Urothelium cell line (cell line): ENCODE measurements around the gene PEA15.

Source experiments
- DNase-seq: peaks from one replicate; pipeline ENCODE4 v3.0.0; 2011; ENCODE audit warnings: low spot score, mixed read lengths
- FAIRE-seq: peaks from 2 replicates; lab custom pipeline; 2011; peaks lifted over from hg19 to GRCh38; lab: Jason Lieb, UNC

The PEA15 gene

DNA sequence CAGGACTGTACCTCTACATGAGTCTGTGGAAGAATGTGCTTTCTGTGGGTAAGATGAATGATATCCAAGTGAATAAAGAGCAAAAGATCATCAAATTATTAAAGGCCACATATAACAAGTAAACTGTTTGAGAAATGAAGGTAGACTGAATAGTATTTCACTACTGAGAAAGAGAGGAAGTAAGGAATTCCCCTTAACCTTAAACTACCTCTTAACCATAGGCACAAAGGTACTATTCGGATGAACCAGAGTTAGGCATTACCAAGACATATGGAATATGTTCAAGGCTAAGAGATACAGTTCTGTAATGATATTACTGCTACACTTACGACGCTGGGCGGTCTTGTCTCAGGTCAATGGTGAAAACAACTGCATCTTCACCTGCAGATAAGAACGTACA, 31.6 kb downstream of the PEA15 start:
- FAIRE-seq, result no peak
- DNase-seq, result no peak

DNA sequence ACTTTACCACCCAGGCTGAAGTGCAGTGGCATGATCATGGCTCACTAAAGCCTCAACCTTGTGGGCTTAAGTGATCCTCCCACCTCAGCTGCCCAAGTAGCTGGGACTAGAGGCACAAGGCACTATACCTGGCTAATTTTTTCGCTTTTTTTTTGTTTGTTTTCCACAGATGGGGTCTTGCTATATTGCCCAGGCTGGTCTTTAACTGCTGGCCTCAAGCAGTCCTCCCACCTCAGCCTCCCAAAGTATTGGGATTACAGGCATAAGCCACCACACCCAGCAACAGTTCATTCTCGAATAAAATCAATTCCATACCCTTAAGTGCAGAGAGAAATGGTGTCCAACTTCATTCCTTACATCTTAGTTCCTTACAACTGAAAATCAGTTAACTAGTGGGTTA, 32.4 kb downstream of the PEA15 start:
- DNase-seq, result no peak
- FAIRE-seq, result no peak

DNA sequence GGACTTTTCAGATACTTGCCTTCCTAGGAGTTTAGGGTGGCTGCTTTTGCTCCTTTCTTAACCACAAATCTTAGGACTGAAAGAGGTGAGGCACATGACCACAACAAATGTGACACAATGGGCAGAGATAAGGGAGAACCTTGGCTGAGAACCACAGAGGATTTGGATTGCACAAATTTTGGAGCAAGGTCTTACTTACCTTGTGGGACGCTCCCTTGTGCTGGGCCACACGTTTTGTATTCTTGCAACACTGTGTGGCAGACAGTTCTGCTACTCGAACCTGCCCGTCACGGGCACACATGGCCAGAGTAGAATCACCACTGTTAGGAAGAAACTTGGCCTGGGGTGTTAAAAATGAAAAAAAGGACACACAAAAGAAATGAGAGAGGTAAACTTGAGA, 33.2 kb downstream of the PEA15 start:
- FAIRE-seq, result no peak
- no peak for DNase-seq

DNA sequence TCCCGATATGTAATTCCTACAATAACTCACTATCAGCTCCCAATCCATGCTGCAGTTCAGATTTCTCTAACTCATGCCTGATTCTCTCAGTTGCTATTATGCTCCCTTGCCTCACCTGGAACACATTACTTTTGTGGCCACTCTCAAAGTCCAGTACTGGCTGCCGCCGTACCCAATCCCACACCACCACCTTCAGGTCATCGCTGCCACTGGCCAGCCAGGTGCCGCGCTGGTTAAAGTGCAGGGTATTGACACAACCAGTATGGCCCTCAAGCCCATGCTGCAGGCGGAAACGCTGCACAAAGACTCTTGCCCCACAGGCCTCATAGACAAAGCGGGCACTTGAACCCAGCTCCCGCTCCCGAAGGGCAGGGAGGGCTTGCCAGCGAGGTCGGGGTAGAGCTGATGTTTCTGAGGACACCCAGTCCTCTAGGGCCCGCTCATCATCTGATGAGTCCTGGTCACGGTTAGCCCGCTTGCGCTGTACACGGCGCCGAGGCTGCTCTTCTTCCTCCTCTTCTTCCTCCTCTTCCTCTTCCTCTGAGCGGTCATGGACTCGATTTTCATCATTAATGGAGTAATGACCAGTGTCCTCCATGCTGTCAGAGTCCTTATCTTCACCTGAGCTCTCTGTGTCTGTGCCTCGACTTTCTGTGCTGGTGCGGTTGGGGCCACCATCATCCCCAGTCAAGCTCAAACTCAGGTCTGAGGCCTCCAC, 34.6 kb downstream of the PEA15 start:
- no peak for FAIRE-seq
- DNase-seq, result no peak

DNA sequence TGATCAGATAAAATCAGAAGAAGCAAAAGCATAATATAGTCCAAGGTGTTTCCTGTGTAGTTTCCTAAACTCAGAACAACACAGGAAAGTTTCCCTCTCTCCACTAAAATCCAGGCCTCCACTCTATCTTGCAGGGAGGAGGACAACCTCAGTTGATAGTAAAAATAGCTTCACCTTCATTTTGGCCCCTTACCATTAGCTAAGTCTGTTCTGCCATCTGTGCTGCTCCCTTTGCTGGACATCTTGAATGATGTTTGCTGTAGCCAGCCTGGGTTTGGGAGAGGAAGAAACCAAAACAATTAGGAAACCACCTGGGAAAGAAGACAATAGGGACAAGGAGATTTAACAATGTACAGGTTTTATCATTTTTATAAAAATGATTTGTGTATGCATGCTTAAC, 38.6 kb downstream of the PEA15 start:
- FAIRE-seq (no peak), DNase-seq (no peak)

DNA sequence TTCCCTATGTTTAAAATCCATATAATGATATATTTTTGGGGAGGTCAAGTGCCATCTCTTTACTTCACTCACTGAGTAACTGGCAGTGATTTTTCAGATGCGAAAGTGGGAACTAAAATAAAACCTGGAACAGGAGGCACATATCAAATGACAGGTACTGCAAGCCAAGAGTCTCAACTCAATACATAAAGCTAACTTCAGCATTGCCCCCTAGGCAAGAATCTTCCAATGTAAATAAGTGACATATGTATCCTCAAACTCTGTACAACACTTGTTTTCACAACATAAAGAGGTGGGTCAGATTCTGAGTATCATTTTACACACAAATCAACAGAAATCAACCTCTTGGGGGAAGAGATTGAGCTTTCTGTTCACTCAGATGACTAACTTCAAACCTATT, 39.0 kb downstream of the PEA15 start:
- DNase-seq (no peak), FAIRE-seq (no peak)

DNA sequence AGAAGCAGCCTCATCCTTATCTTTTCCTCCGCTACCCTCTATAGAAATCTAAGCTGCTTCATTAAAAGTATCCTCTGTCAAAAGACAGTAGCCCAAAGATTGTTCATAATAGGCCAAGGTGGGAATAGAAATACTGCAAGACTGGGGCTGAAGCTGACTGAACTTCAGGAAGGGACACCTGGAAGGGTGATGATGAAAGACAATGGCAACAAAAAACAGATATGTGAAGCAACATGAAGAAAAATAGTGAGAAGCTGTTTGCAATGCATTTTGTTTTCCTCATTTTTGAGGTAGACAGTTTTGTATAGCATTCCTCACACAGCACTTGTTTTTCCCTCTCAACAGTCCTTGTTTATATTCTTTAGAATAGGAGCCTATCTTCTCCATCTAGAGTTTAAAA, 40.2 kb downstream of the PEA15 start:
- no peak for FAIRE-seq
- no peak for DNase-seq

DNA sequence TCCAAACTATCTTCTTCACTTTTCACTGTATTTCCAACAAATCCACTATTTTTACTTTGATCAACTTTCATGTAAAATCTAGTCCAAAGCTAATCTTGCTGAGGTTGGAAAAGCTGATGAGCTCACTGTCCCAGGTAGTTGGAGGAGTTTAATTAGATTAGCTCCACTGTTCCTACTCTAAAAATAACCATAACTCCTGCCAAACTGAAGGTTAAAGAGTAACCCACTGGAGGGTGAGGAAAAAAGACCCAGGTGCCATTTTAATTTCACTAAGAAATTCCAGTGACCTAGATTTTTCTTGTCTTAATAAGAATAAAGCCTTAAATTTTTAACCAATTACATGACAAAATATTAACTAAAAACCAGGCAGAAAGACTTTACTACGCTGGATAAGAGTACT, 41.9 kb downstream of the PEA15 start:
- FAIRE-seq, result no peak
- DNase-seq, result no peak

DNA sequence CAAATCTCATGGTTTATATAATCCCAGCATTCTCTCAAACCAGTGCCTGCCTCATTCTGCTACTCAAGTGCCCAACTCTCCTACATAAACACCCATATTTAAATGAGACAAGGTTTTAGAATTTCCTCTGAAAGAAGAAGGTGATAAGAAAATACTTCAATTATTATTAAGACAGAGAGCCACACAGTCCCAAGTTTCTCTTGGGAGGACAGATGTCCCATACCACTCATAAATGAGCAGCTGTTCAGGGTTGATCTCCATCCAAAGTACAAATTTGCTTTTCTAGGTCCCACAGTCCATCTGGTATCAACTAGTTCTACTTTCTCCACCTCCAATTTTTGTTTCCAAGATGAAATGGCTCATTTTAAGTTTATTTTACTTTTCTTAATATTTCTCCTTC, 45.8 kb downstream of the PEA15 start:
- FAIRE-seq (no peak), DNase-seq (no peak)

DNA sequence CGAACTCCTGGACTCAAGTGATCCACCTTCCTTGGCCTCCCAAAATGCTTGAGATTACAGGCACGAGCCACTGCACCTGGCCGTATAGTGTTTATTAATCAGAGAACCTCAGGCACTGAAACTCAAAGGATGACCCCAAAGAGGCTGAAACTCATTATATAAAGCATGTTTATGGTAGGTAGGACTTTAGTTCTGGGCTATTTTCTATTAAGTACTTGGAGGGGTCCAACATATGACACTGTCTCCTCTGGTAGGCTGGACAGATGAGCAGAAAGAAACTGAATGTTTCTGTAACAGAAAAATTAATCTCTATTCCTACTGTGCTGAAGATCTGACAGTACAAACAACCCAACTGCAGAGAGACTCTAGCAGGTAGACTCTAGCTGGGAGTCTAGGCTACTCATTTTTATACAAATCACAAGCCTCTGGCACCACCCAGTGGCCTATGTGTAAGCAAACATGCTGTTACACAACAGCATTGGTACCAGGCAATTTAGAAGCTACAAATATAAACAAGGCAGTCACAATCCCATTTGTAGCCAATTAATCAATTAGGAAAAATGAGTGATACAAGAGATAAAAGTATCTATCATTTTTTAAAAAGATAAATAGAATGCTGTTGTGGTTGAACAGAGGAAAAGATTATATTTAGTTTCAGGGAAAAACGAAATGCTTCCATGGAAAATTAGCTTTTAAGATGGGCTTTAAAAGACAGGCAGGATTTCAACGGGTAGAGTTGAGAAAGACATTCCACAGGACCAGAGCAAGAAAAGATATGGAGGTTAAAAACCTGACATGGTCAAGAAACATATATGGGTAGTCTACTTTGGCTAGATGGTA, 46.7 kb downstream of the PEA15 start:
- FAIRE-seq (no peak), DNase-seq (peak; percentile 57)

DNA sequence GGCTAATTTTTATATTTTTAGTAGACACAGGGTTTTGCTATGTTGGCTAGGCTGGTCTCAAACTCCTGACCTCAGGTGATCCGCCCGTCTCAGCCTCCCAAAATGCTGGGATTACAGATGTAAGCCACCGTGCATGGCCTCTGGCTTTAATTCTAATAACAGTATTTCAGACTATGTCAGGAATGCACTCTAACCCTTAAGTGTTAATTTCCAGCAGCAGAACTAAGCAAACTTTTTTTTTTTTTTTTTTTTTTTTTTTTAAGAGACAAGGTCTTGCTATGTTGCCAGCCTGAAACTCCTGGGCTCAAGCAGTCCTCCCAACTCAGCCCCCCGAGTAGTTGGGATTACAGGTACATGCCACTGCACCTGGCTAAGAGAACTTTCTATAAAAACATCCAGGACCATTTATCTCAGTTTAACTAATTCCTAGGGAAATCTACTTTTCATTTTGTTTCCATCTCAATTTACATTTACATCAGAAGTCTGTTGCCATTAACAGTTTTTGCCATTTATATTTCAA, 50.7 kb downstream of the PEA15 start:
- DNase-seq (no peak), FAIRE-seq (no peak)

DNA sequence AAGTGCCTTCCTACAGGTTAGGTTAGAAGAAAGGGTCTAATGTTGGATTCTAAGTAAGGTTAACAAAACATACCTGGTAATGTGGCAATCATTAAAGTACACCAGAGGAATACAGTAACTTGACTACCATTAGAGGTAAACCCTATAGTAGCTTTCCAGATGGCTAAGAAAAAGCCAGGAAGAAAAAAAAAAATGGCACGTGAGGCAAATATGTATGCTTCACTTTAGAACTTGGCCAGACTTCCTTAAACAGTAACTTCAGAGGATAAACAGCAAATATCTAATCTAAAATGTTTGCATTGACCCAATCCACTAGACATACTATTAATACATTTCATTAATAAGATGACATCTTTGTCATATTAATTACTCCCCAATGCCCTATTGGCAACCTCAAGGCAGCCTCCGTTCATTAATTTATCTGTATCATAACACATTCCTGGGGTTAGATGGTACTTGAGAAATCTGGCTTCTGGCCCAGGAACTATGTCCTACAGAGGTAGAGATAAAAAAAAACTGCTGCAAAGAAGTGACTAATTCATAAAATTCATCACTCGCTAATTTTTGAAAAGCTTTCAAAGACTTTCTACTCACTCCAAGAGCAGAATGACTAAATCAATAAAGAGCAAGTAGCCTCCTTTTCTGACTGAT, 51.3 kb downstream of the PEA15 start:
- DNase-seq (peak; percentile 11), FAIRE-seq (no peak)

DNA sequence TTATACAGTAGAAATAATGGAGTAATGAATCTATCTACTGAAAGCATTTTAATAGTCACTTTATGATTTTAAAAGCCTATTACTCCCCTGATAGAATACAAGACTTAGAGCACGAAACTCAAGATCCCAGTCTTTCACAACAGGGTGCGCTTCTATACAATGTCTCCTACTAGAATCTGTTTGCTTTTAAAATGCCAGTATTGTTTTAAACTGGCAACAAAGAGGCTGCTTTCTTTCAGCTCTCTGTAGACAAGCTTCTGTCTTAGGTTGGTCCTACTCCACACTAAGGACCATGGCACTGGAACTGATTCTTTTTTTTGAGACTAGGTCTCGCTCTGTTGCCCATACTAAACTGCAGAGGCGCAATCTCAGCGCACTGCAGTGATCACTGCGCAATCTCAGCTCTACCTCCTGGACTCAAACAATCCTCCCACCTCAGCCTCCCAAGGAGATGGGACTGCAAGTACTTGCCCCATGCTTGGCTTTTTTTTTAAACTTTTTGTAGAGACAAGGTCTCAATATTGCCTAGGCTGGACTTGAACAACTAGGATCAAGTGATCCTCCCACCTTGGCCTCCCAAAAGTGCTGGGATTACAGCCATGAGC, 52.3 kb downstream of the PEA15 start:
- DNase-seq (no peak), FAIRE-seq (no peak)

DNA sequence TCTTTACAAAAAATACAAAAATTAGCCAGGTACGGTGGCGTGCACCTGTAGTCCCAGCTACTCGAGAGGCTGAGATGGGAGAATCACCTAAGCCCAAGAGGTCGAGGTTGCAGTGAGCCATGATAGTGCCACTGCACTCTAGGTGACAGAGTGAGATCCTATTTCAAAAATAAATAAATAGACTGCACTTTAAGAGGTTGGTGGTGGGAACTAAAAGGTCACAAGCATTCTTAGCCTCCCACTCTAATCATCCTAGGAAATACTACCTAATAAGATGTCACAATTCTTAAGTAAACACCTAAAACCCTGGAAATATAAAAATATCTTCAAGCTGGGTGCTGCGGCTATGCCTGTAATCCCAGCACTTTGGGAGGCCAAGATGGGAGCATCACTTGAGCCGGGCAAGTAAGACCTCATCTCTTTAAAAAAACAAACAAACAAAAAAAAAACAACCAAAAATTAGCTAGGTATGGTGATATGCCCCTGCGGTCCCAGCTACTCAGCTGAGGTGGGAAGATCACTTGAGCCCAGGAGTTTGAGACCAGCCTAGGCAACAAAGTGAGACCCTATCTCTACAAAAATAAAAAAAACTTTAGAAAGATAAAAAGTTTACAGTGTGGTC, 53.1 kb downstream of the PEA15 start:
- DNase-seq, result no peak
- FAIRE-seq, result no peak

DNA sequence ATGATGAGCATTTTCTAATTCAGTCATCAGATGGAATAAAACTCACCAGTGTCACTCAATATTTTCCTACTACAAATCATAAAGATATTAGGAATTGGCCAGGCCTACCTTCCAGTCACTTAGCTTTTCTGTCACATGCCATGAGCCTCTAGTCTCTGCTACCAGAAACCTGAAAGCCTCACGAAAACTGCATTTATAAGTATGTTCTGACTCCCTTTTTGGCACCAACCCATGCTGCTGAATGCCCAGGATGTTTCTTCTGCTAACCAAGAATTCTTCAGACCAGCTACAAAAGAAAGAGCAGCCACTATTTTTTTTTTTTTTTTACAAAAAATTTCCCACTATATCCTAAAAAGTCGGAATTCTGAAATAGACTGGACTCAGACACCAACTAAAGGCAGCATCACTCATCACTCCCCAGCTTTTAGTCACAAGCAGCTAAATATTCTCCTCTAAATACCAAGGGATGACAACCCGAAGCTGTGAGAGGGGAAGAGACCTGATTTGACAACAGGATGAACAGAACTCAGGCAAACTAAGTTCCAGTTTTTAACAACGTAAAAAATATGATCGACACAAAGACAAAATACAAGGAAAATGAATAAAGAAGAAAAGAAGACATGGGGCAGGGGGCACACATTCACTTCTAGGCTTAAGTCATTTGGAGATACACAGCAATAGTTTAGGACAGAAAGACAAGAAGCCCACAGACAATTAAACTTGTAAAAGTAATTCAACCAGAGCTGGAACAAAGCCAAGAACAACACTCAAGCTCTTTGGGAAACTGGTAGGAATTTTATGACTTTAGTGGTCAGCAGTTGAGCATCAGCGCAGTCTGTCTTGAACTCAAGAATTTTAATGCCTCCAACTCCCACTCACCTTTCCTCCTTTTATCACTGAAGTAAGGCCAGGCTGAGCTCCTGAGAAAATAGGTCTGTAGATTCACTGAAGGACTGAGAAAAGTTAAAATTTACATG, 55.5 kb downstream of the PEA15 start:
- no peak for FAIRE-seq
- peak; percentile 42 for DNase-seq

DNA sequence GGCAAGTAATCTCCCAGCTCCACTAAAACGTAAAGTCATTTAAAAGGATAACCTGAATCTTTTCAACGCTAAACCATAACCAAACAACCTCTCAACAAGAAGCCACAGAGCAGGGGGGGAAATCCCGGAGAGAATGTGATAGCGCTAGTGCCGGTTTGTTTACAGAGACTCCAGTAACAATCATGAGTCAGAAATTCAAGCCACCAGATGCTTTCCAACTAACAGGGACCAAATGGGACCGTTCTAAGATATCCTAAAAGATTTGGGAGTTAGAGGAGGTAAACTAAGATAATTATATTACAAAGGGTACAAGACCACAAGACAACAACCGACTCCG, 56.3 kb downstream of the PEA15 start:
- DNase-seq, result peak; percentile 39
- FAIRE-seq, result no peak

DNA sequence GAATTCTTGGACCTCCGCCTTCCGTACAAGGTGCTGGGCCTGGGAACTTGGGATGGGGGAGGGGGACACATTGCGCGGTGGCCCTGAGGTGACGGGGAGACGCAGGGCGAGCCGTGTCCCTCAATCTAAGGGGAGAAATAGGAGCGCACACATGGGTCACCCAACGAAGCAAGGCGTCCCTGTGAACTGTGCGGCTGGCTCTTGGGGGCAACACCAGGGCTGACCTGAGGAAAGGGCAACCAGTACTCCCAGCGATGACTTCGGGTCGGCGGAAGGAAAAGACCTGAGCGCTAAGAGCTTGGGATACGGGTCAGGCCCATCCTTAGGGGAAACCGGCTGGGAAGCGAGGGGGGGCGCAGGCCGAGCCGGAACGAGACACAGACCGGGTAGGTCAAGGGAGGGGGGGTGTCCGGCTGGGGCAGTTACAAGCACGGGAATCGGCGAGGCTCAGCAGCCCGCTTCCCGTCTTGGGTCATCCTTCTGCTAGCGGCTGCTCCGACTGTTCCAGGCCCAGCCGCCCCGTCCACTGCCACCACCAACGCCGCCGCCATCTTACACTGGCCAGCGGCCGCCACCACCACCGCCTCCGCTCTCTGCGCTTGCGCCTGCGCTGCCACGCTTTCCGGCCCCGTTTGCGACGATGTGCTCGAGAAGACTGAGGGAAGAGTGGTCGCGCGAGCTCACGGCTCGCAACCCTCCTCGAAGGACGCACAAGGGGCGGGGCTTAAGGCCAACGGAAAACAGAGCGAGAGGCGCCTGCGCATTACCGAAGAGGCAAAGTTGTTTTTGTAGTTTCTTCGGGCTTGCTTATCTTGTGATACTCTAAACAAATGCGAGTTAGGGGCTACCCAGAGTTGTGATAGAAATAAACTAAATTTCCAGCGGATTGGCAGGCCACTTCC, 57.0 kb downstream of the PEA15 start, which contains the start of gene DCAF8:
DCAF8 (minus strand) TSS at position 657 of the 902 bp plus-strand sequence. CDS start 18,541 bp downstream, outside the sequence.
- DNase-seq (peak; percentile 97), FAIRE-seq (peak; percentile 92)

DNA sequence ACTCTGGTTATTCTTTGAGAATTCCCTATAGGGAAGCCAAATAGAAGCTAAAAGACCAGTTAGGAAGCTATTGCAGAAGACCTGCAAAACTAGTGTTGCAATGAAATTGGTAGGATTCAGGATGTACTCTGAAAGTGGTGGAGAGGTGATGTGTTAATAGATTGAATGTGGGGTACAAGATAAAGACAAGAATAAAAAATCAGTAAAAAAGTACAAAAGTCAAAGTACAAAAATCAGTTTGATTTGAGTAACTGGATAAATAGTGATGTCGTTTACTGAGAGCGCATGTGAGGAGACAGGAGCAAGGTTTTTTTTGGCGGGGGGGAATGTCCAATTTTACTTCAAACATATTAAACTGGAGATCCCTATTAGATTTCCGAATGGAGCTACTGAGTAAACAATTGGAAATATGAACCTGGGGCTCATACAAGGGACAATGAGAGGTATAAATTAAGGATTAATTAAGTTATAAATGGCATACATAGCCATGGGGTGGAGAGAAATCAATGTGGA, 59.7 kb downstream of the PEA15 start:
- FAIRE-seq, result no peak

More for the DNA sequence above, 59.7 kb downstream of the PEA15 start:
- DNase-seq, result no peak
